Measurements from ENCODE around the gene RHOV.
"Not testable (repeated sequence)": the region's sequence is repeated elsewhere in the genome, so short reads cannot be mapped to it uniquely, and the experiment has no call there.

RHOV gene

GRCh38 chr15:40872791-40873693, 992 bp downstream of the RHOV start:
- no peak for DNase-seq (ENCODE audit: low read depth)

DNA sequence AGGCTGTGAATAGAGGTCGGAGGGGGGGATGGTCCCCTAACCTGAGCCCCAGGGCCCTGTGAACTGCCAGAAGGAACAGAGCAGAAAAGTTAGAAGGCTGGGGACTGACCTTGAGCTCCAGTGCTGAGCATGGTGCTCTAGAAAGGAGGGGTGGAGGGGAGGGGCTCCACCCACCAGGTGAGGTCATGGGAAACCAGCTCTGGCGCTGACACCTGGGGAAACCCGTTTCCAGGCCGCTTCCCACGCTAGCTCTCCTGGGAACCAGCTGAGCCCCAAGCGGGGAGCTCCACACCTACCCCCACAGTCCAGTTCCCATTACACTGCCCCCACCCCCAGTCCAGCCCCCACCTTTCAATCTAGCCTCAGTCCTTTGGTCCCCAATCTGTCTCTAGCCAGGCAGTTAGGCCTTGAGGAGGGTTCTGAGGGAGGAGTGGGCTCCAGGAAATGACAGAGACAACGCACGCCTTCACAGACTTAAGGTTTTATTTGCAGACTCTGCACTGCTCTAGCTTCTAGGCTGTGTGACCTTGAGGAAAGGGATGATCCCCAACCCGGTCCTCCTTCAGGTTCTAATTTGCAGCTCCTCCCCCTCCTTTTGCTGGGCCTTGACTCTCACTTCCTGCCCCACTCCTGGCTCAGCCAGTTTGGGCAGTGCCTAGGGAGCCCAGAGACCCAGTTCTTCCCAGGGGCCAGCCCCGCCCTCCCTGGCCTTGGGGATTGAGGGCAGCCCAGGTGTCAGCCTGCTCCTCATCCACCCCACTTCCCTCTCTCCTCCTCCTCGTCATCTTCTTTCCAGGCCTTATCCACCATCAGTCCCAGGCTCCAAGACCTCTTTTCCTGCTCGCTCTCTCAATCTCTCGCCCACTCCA, 2.1 kb downstream of the RHOV start:
- no peak for DNase-seq (ENCODE audit: low read depth)

GRCh38 chr15:40870716-40871115, 3.3 kb downstream of the RHOV start:
- DNase-seq (ENCODE audit: low read depth) = no peak

- no peak for DNase-seq (ENCODE audit: low read depth)
These were observed 4.3 kb downstream of the RHOV start for GRCh38 chr15:40869686-40870085.

DNA sequence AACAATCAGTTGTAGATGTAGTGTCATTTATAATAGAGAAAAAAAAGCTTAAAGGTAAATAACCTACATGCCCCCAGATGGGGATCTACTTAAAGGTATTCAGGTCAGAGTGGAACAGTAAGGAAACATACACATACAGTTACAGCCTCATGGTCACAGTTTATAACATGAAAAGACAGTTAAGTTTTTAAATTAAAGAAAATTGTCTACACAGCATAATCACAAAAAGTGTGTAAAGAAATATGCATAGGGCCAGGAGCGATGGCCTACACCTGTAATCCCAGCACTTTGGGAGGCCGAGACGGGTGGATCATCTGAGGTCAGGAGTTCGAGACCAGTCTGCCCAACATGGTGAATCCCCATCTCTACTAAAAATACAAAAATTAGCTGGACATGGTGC, 6.8 kb downstream of the RHOV start:
- no peak for DNase-seq (ENCODE audit: low read depth)

GRCh38 chr15:40863660-40864270, 10.3 kb downstream of the RHOV start:
- no peak for DNase-seq (ENCODE audit: low read depth)

DNA sequence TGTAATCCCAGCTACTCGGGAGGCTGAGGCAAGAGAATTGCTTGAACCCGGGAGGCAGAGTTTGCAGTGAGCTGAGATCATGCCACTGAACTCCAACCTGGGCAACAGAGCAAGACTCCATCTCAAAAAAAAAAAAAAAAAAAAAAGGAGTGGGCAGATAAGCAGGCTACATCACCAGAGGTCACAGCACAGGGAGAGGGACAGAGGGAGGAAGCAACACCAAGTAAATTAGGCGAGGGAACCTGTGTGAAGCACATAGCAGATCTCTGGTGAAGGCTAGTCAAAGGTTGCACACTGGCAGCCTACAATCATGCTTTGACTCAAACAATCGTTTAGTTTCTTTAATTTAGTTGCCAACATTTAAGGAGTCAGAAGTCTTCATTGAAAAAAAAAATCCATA, 12.9 kb downstream of the RHOV start:
- DNase-seq (ENCODE audit: low read depth) = not testable (repeated sequence)

DNA sequence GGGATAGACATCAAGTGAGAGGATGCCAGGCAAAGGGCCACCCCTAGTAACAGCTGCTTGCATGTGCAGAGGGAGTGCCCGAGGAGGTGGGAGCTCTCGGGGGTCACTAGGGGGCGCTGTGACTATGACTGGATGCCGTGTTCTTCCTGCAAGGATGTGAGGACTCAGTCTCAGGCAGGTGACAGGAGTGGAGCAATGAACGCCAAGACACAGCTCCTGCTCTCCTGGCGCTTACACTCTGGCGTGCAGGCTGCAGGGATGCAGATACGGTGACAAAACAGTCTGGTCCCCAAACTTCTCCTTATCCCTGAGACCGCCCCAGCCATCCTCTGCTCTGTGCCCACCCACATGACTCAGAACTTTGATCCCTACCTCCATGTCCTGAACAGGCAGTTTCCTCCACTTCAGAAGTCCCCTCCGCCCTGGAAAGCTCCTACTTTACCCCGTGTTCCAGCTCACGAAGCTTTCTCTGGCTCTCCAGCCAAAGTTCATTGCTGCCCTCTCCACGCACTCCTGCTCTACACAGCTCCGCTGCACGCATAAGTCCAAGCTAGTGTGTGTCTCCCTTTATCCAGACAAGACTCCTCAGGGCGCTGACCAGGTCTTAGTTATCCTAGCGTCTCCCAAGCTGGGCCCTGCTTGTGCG, 14.7 kb downstream of the RHOV start:
- peak; percentile 74 for DNase-seq (ENCODE audit: low read depth)

DNA sequence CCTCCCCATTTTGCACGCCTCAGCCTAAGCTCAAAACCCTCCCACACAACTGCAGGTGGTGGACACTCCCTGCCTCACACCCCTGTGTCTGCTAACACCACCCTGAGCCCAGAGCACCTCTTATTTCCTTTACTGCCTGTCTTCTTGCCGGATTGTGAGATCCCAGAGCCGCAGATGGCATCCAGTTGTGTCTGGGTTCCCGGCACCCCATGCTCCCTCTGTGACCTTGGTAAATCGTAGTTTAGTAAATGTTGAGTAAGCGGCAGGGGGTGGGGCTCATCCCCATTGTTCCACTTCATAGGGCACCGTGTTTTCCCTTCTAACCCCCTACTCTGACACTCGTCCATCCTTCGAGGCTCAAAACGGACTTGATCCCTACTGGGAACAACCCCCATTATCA, 15.3 kb downstream of the RHOV start:
- no peak for DNase-seq (ENCODE audit: low read depth)

DNA sequence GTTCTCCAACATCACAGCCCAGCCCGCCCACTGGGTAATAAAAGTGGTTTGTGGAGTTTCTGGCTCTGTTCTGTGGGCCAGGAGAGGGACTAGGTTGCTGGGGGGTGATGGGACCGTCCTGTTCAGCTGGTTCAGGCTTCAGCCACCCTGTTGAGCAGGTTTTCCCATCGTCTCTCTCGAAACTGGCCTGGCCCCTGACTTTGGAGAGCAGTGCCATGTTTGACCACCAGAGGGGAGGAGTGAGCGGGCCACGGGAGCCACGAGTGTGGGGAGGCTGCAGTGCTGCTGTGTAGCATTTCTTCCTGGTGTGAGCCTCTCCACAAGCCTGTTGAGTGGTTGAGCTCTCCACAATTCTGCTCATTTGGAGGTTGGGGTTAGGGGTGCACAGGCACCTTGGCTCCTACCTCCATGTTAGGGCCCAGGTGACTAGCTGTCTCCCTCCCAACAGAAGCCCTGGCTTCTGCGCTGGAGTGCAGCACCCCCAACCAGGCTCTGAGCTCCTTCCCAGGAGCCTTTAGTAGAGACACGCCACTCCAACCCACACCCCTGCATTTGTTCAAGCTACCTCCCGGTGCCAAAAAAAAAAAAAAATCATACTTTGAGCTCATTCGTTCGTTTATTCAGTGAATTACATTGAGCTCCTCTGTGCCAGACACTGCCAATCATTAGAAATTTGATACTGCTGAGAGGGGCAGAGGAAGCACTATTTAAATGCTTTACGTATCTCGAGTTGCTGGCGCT, 16.3 kb downstream of the RHOV start:
- peak; percentile 42 for DNase-seq (ENCODE audit: low read depth)

GRCh38 chr15:40856746-40857145, 17.3 kb downstream of the RHOV start:
- DNase-seq (ENCODE audit: low read depth) = no peak

DNA sequence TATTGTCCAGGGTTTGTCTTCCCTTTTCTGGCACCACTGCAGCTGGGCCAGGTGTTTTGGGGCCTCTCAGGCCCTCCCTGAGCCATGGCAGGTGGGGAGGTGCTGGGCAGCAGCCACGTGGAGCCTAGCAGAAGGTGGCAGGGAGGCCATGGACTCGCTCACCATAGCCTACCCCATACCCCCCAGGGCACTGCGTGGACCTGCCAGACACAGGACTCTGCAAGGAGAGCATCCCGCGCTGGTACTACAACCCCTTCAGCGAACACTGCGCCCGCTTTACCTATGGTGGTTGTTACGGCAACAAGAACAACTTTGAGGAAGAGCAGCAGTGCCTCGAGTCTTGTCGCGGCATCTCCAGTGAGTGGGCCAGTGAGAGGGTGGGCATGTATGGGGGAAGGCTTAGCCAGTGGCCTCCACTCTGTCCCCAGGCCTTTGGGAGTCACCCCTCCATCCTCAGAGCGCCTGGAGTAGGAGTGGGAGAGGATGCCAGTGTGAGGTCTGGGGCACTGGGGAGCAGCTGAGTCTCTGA, 18.3 kb downstream of the RHOV start:
- no peak for DNase-seq (ENCODE audit: low read depth)

- no peak for DNase-seq (ENCODE audit: low read depth)
These were observed 19.9 kb downstream of the RHOV start for GRCh38 chr15:40854161-40854560.

- DNase-seq (ENCODE audit: low read depth) = no peak
These were observed 20.7 kb downstream of the RHOV start for GRCh38 chr15:40853241-40853890.

GRCh38 chr15:40852529-40852928, 21.5 kb downstream of the RHOV start:
- no peak for DNase-seq (ENCODE audit: low read depth)

- no peak for DNase-seq (ENCODE audit: low read depth)
These were observed 23.4 kb downstream of the RHOV start for GRCh38 chr15:40850576-40851112.

DNA sequence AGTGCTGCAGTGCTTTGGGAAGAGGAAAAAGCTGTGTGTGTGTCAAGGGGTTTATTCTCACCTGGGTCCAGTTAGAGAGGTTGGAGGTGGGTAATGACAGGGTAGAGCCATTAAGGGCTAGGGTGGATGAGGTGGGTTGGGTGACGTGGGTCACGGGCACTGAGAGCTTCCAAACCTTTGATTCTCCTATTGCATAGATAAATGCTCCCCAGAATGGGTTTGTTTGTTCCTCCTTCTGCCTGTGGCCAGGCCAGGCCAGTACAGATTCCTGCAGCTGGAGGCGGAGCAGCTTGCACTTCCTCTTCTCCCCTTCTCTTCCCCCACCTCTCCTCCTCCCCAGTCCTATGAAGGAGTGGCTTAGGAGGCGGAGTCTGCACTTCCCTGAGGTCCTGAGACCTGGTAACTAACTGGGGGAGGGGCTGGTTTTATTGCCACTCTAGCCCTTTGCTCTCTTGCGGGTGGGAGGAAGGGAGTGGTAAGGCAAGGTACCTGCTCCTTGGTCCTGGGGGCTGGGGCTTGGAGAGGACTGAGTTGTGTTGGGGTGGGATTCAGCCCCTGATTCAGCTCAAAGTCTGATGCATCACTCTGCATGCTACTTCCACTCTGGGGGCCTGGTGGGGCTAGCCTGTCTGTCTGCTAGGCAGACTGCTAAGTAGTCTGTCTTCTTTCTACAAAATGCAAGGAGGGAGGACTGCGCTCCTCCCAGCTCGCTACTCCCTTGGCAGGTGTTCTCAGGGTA, 26.6 kb downstream of the RHOV start:
- peak; percentile 72 for DNase-seq (ENCODE audit: low read depth)

DNA sequence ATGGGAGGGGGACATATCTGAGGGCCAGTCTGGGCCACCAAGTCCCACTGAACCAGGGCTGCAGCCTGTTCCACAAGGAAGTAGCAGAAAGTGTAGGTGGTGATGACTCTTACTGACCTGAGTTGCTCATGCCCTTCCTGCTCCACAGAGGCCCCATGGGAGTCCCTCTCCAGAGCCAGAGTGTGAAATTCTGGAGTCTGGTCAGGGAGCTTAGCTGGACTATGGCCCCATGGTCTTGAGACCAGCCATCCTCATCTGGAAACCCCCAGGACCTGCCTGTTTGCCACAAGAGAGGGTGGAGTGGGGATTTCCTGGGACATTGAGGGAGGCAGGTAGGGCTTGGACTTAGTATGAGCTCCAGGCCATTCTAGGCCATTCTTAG, 27.2 kb downstream of the RHOV start:
- no peak for DNase-seq (ENCODE audit: low read depth)

DNA sequence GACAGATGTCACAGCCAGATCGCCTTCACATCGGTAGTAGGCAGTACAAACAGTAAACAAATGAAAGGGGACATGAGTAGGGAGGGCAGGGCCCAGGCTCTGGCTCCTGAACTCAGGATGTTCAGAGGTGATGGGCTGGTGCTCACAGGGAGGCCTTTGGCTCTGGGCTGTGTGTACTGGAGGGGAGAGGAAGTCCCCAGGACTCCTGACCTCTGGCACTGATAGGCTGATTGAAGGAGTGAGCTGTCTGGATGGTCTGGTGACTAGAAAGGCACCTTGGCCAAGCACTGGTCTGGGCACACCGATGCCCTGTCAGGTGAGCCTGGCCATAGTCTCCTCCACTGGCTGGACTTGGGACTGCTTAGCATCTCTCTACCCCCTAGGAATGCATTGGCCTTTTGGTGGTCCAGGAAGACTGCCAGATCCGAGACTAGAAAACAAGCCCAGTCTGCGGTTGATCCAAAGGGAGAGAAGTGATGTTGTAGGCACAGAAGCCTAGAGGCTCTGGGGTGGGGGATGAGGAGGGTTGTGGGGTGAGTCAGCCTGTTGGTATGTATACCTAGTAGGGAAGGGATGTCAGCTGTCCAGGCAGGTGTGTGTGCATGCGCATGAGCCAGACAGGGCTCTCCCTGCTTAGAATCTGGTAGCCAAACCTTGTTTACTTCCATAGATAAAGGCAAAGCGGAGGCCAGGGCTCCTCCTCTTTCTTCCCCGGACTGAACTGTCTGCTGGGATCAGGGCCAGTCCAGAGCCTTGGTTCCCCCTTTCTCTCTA, 28.3 kb downstream of the RHOV start:
- peak; percentile 24 for DNase-seq (ENCODE audit: low read depth)
